Measurements from ENCODE around the gene DUSP19.
A peak's percentile ranks its signal among the peaks of the same experiment; 100 is the strongest.

Gene DUSP19

GRCh38 chr2:183078464-183079138 lies at the start of gene DUSP19:
TSS of gene DUSP19 (plus strand) at chr2:183078747. CDS start at chr2:183078934, 187 bp downstream.
- no peak for TF ChIP-seq CTCF (IDR thresholded peaks at IDR 0.05)
- Histone ChIP-seq H3K27ac (peak within 1 kb of the TSS; percentile 80), H3K27me3 (ENCODE audit: control insufficient read depth, insufficient read depth, low read length) (no peaks in the 10 kb centered on the region), H3K79me2 (no peaks in the 10 kb centered on the region), H3K9ac (no peak within 1 kb of the TSS), H2AFZ (peak within 1 kb of the TSS; percentile 98), H3K9me3 (ENCODE audit: control insufficient read depth, low read length) (no peaks in the 10 kb centered on the region), H3K4me3 (ENCODE audit: low read depth, low read length) (peak within 1 kb of the TSS; percentile 75), H3K36me3 (ENCODE audit: control insufficient read depth, insufficient read depth, low read length) (no peaks in the 10 kb centered on the region), H3K4me1 (no peaks in the 10 kb centered on the region), H3K4me2 (ENCODE audit: low read length) (peak within 1 kb of the TSS; percentile 61)

GRCh38 chr2:183029219-183029618 lies 49.3 kb upstream of the DUSP19 start:
- Histone ChIP-seq H3K4me2 (ENCODE audit: low read length) (no peak overlapping the region), H2AFZ (no peak overlapping the region), H3K9ac (no peak overlapping the region), H3K9me3 (ENCODE audit: control insufficient read depth, low read length) (no peaks in the 10 kb centered on the region), H3K79me2 (peaks cover 26% of the 10 kb centered on the region), H3K27me3 (ENCODE audit: control insufficient read depth, insufficient read depth, low read length) (no peaks in the 10 kb centered on the region), H3K27ac (no peak overlapping the region), H3K4me3 (ENCODE audit: low read depth, low read length) (no peak overlapping the region), H3K4me1 (peaks cover 7% of the 10 kb centered on the region), H3K36me3 (ENCODE audit: control insufficient read depth, insufficient read depth, low read length) (no peaks in the 10 kb centered on the region)
- no peak for TF ChIP-seq CTCF (IDR thresholded peaks at IDR 0.05)

GRCh38 chr2:183031911-183032794 lies 46.4 kb upstream of the DUSP19 start:
- TF ChIP-seq CTCF (IDR thresholded peaks at IDR 0.05): no peak
- H3K36me3 ChIP-seq (ENCODE audit: control insufficient read depth, insufficient read depth, low read length): no peaks in the 10 kb centered on the region
- no peaks in the 10 kb centered on the region for H3K9me3 ChIP-seq (ENCODE audit: control insufficient read depth, low read length)
- H3K9ac ChIP-seq: no peak overlapping the region
- no peak overlapping the region for H2AFZ ChIP-seq
- peaks cover 3% of the 10 kb centered on the region for H3K4me1 ChIP-seq
- H3K79me2 ChIP-seq: peaks cover 33% of the 10 kb centered on the region
- no peak overlapping the region for H3K27ac ChIP-seq
- H3K4me3 ChIP-seq (ENCODE audit: low read depth, low read length): no peak overlapping the region
- H3K27me3 ChIP-seq (ENCODE audit: control insufficient read depth, insufficient read depth, low read length): no peaks in the 10 kb centered on the region
- no peak overlapping the region for H3K4me2 ChIP-seq (ENCODE audit: low read length)

GRCh38 chr2:183033951-183034350 lies 44.6 kb upstream of the DUSP19 start:
- Histone ChIP-seq H3K79me2 (peaks cover 31% of the 10 kb centered on the region), H2AFZ (no peak overlapping the region)

More at GRCh38 chr2:183033951-183034350, 44.6 kb upstream of the DUSP19 start:
- Histone ChIP-seq H3K4me1 (peaks cover 3% of the 10 kb centered on the region), H3K4me3 (ENCODE audit: low read depth, low read length) (no peak overlapping the region), H3K27me3 (ENCODE audit: control insufficient read depth, insufficient read depth, low read length) (no peaks in the 10 kb centered on the region), H3K9ac (no peak overlapping the region), H3K36me3 (ENCODE audit: control insufficient read depth, insufficient read depth, low read length) (no peaks in the 10 kb centered on the region), H3K9me3 (ENCODE audit: control insufficient read depth, low read length) (no peaks in the 10 kb centered on the region), H3K27ac (no peak overlapping the region), H3K4me2 (ENCODE audit: low read length) (no peak overlapping the region)
- TF ChIP-seq CTCF (IDR thresholded peaks at IDR 0.05): no peak

Measured in parathyroid adenoma (tissue), 2 donors.